NOMO-1 (cell line): ENCODE results near the gene CAMK1D.
"Not testable (repeated sequence)": the region's sequence is repeated elsewhere in the genome, so short reads cannot be mapped to it uniquely, and the experiment has no call there.

ENCODE experiments used
- DNase-seq, 2 experiments: peaks; one replicate each; lab custom pipeline; 2025; ENCODE audit not compliant: unreplicated experiment in 2 of 2; lab: John Stamatoyannopoulos, UW

Gene CAMK1D

DNA sequence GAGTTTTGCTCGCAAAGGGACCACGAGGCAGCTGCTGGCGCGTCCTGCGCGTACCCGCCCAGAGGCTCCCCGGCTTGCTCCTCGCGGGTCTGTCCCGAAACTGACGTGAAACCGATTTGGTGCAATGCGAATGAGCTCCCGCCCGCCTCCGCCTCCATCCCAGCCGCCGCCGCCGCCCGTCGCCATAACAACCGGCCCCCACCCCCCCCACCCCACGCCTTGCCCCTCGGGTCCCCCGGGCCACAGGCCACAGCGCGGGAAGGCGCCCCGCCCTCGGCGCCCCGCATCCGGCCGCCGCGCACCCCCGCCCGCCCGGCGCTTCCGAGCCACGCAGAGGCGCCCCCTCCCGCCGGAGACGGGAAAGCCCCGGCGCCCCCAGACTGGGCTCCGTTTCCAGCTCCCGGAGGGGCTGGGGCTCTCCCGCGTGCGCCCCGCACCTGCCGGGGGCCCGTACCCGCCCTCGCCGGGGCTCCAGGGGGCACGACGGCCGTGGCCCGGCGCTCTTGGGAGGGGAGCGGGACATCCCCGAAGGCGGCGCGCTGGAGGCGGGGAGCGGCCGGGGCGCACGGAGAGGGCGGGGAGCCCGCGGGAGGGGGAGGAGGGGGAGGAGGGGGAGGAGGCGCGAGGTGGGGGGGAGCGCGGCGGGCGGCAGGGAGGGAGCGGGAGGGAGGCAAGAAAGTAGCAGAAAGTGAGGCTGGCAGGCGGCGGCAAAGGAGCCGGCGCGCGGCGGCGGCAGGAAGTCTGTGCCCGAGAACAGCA is at the start of gene CAMK1D:
Gene CAMK1D, plus strand, starts transcription at position 678 of the 759 bp plus-strand sequence.
- peak; percentile 92 for DNase-seq

DNA sequence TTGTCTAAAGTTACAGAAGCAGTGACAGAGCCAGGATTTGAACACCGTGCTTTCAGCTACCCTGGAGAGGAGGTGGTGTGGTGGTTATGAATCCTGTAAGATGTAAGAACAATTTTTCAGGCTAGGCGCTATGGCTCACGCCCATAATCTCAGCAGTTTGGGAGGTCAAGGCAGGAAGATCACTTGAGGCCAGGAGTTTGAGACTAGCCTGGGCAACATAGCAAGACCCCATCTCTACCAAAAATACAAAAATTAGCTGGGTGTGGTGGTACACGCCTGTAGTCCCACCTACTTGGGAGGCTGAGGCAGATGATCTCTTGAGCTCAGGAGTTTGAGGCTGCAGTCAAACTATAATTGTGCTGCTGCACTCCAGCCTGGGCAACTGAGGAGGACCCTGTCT is 48.3 kb upstream of the CAMK1D start:
- not testable (repeated sequence) for DNase-seq

DNA sequence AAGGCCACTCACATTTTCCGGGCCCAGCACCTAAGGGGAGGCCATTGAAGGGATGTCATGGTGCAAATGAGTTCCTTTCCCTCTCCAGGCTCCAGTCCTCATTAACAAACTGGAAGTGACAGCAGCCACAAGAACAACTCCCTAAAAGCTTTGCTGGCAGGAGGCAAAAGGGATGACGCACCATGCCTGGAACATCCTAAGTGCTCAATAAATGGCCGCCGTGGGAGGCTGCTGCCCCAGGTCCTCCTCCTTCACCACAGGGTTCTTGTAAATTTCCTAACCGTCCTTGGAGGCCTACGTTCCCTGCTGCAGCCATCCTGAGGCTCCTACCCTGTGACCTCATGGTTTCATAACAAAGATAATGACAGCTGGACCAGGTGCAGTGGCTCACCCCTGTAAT is 41.3 kb upstream of the CAMK1D start:
- DNase-seq, result no peak

DNA sequence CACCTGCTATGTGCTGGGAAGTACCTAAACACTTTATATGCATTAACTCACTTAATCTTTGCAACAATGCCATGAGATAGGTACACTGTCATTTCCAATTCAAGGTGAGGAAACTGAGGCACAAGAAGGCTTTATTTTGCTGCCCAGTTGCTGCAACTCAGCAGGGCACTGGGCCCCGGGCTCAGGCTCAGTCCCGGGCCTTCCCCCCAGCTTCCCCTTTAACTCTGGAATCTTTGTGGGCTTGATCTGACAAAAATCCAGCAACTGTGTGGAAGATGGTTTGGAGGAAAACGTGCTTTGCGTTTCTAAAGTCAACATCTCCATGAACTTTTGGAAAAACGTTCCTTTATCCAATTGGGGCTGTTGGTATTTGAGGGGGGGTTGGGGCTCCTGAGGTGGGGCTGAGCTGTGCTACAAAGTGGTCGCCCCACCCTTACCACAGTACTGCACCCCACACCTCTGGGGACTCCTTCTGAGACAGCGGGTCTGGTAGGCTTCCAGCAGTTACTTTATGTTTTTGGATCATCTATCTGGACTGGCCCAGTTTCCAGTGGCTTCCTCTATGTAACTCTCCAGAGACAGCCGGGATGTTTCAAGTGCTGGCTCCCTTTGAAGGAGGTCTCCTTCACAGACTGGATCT is 40.5 kb upstream of the CAMK1D start:
- DNase-seq, result no peak

DNA sequence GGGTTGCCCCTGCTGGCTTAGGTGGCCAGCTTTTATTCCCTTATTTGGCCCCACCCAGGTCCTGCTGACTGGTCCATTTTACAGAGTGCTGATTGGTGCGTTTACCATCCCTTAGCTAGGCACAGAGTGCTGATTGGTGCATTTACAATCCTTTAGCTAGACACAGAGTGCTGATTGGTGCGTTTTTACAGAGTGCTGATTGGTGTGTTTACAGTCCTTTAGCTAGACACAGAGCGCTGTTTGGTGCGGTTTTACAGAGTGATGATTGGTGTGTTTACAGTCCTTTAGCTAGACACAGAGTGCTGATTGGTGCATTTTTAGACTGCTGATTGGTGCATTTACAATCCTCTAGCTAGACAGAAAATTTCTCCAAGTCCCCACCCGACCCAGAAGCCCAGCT is 39.6 kb upstream of the CAMK1D start:
- not testable (repeated sequence) for DNase-seq

DNA sequence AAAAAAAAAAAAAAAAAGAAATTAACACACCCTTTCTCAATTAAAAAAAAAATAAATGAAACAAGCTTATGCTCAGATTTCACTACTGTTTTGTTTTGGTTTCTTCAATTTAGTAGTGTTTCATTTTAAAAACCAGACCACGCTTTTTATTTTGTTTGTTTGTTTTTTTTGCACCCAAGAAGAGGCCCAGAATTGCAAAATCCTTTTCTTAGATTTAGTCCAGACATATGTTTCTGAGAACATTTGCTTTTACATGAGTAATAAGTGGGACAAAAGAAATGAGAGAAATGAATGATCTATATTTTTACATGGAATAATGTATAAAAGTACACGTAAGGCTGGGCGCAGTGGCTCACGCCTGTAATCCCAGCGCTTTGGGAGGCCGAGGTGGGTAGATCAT is 34.5 kb upstream of the CAMK1D start:
- no peak for DNase-seq

DNA sequence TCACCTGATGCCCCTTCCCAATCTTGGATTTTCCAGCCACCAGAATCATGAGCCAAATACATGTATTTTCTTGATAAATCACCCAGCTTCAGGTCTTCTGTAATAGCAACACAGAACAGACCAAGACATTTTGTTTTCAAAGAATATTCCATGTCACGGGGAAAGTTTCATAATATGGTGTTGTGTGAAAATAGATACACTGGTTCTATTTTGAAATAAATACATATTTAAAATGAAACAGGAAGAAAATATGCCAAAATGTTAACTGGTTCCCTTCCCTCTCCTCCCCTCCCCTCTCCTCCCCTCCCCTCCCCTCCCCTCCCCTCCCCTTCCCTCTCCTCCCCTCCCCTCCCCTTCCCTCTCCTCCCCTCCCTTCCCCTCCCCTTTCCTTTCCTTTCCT is 30.3 kb upstream of the CAMK1D start:
- DNase-seq, result no peak

DNA sequence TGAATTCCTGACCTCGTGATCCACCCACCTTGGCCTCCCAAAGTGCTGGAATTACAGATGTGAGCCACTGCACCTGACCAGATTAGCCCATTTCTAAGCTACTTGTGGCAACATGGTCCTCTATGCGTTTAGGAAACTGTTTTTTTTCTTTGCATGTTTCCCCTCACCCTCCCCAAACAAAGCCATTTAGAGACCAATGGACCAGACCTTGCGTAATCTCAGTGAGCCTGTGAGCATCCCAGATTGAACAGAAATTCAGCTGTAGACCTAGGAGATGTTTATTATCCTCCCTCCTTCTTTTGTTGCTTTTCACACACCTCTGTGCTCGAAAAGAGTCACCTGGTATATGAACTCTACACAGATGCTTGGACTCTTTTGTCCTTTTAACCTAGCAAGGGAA is 28.5 kb upstream of the CAMK1D start:
- no peak for DNase-seq

DNA sequence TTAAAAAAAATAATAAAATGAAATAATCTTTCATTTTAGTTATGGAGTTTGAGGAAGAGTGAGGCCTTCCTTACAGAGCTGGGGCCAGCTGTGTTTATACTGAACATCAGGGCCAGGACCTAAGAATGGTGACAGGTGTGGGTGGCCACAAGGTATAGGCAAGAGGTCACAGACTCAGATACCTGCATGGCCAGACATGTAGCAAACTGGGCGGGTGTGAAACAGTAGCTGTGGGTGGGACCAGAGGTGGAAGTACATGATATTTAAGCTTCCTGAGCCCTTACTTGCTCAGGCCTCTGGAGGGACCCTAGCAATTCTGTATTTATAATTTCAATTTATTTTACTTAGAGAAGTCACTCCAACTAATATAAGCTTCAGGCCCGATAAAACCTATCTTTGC is 27.7 kb upstream of the CAMK1D start:
- no peak for DNase-seq

DNA sequence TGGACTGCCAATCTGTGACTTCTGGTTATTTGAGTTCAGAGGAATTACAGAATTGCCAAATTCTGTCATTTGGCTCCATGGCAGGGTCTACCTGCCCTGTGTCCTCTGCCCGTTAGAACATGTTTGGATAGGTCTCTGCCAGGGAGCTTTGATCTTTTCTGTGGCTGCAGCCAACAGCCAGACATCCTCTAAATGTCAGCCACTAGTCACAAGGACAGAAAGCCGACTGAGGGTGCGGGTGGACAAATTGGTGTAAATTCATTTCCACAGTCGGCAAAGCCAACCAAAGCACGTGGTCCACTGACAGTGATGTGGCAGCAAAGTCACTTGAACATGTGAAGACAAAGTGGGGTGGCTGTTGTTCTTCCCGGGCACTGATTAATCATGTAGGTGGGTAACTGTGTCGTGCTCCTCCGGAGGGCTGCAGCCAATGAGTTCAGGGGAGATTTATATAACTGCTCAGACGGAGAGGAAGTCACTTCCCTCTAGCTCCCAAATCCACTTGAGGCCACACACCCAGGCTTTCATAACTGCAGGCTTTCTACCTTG is 26.7 kb upstream of the CAMK1D start:
- no peak for DNase-seq

DNA sequence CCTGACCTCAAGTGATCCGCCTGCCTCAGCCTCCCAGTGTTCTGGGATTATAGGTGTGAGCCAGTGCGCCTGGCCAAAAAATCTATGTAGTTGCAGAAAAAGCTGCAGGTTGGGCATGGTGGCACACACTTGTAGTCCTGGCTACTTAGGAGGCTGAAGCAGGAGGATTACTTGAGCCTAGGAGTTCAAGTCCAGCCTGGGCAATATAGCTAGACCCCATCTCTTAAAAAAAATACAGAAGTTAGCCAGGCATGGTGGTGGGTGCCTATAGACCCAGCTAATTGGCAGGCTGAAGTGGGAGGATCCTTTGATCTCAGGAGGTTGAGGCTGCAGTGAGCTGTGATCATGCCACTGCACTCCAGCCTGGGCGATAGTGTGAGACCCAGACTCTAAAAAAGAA is 24.8 kb upstream of the CAMK1D start:
- DNase-seq, result no peak

DNA sequence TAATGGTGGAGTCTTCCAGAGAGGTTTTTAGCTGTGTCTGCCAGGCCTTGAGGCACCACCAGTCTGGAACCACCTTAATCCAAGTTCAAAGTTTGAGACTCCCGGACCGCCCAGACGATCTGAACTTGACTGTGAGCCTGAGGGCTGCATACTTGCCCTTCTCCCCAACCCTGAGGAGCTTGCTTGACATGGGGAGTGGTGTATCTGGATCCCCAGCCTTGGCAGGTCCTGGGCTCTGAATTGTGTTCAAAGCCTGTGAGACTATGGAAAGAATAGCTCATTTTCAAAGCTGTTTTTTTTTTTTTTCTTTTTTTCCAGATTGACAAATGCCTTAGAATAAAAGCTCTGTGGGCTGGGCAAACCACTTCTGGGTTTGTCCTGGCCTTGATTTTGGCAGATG is 22.3 kb upstream of the CAMK1D start:
- no peak for DNase-seq

DNA sequence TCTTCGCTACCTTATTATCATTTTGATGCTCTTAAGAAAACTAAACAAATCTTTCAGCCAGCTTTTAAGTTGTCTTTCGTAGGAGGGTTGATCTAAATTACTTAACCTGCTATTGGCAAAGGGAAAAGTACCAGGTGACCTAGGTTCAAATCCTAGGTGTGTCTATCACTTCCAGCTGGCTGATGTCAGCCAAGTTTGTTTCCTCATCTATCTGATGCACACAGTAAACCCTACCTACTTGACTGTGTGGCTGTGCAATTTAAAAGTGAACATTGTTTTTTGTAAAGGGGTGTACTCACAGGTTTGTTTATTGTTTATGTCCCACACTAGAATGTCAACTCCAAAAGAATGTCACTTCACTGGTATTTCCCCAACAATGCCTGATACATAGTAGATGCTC is 21.9 kb upstream of the CAMK1D start:
- DNase-seq, result no peak

DNA sequence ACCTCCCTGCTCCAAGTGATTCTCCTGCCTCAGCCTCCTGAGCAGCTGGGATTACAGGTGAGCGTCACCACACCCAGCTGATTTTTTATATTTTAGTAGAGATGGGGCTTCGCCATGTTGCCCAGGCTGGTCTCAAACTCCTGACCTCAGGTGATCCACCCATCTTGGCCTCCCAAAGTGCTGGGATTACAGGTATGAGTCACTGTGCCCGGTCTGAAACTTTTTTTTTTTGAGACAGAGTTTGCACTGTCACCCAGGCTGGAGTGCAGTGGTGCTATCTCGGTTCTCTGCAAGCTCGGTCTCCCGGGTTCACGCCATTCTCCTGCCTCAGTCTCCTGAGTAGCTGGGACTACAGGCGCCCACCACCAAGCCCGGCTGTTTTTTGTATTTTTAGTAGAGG is 21.0 kb upstream of the CAMK1D start:
- not testable (repeated sequence) for DNase-seq

DNA sequence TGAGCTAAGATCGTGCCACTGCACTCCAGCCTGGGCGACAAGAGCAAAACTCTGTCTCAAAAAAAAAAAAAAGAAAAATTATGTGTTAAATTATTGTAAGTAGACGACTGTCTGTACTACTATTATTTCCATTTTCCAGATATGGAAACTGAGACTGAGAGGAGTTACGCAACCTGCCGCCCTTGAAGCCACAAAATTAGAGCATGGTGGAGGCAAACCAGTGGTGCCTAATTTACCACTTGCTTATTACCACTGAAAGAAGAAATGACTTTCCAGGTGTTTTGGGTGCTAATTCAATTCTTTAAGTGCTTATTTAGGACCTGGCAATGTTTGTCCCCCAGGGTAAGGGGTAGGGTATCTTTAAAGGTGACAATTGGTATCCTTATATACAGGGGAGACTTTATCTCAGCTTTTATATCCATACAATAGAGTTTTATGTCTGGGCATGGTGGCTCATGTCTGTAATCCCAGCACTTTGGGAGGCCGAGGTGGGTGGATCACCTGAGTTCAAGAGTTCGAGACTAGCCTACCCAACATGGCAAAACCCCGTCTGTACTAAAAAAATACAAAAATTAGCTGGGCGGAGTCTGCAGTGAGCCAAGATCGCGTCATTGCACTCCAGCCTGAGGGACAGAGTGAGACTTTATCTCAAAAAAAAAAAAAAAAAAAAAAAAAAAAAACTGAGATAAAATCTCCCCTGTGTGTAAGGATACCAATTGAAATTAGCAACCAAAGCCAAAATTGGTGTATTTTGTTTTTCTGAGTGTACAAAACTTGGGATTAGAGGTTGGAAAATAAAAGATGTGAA is 16.6 kb upstream of the CAMK1D start:
- DNase-seq, result no peak

DNA sequence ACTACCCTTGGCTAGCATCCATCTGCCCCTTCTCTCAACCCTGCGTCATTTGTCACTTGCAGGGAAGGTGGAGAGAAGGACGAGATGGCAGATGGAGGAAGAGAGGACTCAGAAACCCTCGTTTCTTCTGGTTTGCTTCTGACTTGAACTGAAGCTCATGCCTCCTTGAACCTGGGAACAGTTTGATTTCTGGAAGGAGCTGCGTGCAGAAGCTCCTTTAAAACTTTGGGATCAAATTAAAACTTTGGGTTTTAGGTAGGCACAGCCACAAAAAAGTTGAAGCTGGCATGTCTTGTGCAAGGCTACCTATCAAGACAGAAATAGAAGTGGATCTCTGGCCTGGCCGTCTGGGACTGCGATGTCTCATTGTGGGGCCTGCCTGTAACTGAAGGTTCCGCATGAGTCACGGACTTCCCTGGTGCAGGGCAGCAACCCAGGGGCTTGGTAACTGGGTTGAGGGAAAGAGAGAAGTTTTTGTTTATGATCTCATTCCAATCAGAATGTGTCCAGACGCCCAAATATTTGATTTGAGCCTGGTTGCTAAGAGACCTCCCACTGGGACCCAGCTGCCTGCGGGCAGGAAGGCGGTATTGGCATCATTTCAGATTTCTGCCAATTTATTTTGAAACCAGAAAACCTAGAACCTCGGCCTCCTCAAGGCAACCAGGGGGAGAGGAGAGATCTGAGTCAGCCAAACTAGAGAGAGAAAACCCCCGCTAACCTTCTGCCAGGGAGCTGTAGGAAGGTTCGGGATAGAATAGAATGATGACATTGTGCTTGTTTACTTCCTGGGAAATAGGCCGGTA is 15.8 kb upstream of the CAMK1D start:
- DNase-seq, result peak; percentile 80 to 84

DNA sequence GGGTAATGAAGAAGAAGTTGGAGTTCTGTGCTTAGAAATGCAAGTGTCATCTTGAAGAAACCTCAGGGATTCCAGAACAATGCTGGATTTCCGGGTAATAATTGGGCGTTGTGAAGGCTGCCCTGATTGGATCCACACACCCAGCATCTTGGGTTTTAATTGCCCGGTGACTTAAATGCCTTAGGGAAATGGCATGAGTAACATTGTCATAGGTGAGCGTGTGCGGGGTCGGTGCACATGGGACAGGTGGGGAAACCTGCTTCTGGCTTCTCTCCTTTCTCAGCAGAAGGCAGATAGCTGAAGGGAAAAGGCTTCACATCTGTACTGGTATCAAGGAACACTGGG is 15.2 kb upstream of the CAMK1D start:
- no peak for DNase-seq

DNA sequence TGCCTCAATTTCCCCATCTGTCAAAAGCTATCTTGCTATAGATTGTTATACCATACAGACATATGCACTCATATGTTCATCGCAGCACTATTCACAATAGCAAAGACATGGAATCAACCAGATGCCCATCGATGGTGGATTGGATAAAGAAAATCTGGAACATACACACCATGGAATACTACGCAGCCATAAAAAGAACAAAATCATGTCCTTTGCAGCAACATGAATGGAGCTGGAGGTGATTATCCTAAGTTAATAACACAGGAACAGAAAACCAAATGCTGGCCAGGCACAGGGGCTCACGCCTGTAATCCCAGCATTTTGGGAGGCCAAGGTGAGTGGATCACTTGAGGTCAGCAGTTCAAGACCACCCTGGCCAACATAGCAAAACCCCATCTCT is 14.2 kb upstream of the CAMK1D start:
- DNase-seq, result not testable (repeated sequence)

DNA sequence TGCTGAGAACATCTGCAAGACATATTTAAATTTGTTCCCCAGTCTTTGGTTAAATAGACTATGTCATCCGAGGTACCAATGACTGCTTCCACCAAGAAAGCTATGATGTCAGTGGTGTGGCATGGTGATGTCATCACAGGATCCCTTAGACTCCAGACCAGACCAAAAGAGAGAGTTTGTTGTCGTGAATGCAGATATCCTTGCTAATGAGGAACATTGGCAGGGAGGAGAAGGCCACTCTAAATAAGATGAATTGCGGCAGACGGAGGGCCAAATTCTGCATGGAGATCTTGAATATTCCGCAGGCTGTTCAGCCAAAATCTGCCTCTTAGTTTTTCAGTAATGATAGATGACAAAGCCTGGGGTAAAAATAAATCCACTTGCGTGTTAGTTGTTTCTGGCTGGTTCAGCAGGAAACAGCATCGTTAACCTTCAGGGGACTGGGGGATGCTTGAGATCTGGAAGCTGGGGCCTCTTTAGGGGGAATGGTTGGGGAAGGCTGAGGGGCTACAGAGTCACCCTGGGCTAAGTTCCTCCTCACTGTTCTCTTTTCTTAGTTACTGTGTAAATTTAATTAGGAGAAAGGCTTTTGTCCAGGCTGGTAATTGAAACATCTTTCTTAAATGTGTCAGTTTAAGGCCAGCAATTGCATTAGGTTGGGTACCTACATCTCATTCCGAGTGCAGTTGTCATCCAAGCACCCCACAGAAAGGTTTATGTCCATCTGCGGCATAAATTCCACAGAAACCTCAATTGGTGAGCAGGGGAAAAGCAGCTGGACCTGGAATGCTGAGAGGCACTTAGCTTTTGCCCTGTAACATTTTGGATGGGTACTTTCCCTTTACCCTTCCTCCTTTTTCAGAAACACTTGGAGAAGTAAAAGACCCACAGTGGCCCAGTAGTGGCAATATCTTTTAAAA is 11.6 kb upstream of the CAMK1D start:
- DNase-seq, result no peak

DNA sequence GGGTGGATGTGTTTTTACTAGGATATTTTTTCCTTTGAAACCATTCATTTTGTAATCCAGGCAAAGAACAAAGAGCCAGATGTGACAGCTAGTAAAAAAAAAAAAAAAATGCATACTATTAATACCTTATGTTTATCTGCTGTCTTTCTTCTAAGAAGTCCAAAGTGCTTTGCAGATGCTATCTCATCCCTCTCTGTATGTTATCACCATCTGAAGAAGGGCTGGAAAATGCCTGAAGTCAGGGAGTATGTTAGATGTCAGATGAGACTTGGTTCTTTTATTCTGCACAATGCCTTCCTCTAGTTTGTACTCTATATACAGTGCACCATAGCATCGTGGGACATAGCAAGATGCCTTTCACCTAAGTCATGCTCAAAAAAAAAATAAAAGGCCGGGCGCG is 10.4 kb upstream of the CAMK1D start:
- DNase-seq, result no peak
